ENCODE data around the gene MUC12.

DNA sequence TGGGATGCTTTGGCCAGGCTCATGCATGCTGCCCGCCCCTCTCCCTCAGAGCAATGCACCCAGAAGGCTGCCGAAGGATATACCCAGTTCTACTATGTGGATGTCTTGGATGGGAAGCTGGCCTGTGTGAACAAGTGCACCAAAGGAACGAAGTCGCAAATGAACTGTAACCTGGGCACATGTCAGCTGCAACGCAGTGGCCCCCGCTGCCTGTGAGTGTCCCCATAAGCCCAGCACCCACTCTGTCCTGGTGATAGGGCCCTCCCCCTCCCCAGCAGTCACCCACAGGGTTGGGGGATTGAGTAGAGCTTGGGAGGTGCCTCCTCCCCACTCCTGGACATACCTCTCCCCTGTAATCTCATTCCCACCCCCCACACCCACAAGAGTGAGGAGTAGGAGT is 43.6 kb downstream of the MUC12 start:
- TF ChIP-seq, protein P1, sequence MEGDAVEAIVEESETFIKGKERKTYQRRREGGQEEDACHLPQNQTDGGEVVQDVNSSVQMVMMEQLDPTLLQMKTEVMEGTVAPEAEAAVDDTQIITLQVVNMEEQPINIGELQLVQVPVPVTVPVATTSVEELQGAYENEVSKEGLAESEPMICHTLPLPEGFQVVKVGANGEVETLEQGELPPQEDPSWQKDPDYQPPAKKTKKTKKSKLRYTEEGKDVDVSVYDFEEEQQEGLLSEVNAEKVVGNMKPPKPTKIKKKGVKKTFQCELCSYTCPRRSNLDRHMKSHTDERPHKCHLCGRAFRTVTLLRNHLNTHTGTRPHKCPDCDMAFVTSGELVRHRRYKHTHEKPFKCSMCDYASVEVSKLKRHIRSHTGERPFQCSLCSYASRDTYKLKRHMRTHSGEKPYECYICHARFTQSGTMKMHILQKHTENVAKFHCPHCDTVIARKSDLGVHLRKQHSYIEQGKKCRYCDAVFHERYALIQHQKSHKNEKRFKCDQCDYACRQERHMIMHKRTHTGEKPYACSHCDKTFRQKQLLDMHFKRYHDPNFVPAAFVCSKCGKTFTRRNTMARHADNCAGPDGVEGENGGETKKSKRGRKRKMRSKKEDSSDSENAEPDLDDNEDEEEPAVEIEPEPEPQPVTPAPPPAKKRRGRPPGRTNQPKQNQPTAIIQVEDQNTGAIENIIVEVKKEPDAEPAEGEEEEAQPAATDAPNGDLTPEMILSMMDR (IDR thresholded peaks at IDR 0.05; ENCODE audit: poor library complexity), result no peak
- no peak for TF ChIP-seq EZH2 (IDR thresholded peaks at IDR 0.05; ENCODE audit: borderline replicate concordance)
